ENCODE measurements around the gene GPHN.
"Not testable (repeated sequence)": the region's sequence is repeated elsewhere in the genome, so short reads cannot be mapped to it uniquely, and the experiment has no call there.

Gene GPHN

DNA sequence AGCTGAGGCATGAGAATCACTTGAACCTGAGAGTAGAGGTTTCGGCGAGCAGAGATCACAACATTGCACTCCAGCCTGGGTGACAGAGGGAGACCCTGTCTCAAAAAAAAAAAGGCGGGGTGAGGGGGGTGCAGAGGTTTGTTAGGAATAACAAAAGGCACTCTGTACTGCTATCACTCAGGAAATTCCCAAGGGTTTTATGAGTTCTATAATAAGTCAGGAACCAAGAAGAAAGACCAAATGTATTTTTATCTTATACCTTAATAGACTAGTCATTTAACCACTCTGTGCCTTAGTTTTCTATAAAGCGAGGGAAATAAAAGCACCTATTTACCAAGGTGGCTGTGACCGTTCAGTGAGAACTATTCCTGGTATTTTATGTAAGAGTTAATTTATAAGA lies 319.2 kb downstream of the GPHN start:
- DNase-seq, result no peak

DNA sequence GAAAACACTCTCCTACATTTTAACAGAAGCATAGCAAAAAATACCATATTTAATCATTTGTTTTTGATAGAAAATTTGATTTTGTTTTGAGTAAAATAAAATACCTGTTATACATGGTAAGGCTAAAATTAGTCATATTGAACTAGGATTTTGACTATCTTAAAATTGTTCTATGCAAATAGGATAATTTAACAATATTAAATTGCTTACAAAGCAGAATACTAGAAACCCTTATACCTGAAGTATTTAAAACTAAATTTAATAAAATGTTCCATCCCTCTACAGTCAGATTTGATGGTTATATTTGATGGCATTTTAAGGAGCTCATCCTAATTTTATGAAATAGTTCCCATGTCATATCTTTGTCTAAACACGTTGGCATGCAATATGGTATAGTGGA lies 323.2 kb downstream of the GPHN start:
- no peak for DNase-seq

GRCh38 chr14:66833816-66834215 lies 325.9 kb downstream of the GPHN start:
- no peak for DNase-seq

DNA sequence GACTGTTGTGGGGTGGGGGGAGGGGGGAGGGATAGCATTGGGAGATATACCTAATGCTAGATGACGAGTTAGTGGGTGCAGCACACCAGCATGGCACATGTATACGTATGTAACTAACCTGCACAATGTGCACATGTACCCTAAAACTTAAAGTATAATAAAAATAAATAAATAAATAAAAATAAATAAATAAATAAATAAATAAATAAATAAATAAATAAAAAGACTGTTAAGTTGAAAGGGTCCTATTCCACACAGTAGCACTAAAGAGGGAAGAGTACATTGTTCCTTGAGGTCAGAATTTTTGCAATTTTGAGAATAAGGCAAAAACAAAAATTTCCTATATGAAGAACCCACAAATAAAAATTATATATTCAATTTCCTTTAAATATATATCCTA lies 329.5 kb downstream of the GPHN start:
- DNase-seq, result not testable (repeated sequence)

DNA sequence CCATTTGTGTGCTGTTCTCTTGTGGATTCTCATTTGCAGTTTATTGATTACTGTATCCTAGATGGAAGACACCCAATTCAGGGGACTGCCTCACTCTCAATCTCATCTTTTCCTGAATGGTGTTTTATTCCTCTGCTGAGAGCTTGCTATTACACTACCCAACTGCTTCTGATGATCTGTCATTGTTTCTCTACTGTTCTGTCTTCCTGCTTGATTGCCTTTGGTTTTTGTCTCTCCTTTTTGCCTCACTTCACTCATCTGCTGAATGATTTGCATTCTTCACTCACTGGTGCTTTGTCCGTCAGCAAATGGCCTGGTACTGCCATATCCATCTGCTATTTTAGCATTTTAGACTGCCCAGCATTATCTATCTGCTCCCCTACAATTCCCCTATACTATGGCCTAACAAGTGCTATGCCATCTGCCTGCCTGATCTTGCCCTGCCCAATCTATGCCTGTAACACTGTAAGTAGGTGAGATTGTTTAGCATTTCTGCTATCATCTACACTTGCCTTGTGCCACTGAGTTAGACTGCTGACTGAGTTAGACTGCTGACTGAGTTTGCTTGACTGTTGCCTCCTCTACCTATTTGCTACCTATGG lies 335.1 kb downstream of the GPHN start:
- DNase-seq, result no peak

DNA sequence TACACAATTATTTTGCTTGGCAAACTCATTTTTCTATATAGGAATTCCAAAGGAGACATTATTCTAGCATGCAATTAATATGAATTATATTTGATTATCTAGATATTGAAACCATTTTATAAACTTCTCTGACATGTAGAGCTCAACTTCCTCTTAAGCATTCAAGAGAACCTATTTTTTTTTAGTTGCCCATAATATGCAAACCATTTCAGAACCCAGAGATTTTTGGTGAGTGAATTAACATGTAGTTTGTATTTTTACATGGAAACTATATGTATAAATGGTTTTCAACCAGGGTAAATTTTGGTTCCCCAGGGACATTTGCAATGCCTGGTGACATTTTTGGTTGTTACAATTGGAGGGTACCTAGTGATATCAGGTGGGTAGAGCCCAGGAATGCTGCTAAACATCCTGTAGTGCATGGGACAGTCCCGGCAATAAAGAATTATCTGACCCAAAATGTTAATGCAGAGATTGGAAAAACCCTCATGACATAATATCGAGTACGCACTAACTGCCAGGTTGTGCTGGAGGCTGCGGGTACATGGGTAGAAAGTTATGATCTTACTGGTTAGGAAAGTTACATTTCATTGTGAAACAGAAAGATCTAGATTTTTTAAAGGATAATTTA lies 342.4 kb downstream of the GPHN start:
- no peak for DNase-seq

DNA sequence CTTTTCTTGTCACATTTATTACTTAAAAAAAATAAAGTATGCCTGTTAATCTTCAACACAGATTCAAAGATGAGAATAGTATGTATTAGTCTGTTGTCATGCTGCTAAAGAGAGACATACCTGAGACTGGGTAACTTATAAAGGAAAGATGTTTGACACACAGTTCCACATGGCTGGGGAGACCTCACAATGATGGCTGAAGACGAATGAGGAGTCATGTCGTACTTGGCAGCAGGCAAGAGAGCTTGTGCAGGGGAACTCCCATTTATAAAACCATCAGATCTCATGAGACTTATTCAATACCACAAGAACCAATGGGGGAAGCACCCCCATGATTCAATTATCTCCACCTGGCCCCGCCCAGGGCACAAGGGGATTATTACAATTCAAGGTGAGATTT lies 345.4 kb downstream of the GPHN start:
- DNase-seq, result no peak

GRCh38 chr14:66857867-66858266 lies 349.9 kb downstream of the GPHN start:
- no peak for DNase-seq

GRCh38 chr14:66859063-66859671 lies 351.2 kb downstream of the GPHN start:
- DNase-seq, result no peak

GRCh38 chr14:66881596-66881995 lies 373.6 kb downstream of the GPHN start:
- DNase-seq, result no peak

DNA sequence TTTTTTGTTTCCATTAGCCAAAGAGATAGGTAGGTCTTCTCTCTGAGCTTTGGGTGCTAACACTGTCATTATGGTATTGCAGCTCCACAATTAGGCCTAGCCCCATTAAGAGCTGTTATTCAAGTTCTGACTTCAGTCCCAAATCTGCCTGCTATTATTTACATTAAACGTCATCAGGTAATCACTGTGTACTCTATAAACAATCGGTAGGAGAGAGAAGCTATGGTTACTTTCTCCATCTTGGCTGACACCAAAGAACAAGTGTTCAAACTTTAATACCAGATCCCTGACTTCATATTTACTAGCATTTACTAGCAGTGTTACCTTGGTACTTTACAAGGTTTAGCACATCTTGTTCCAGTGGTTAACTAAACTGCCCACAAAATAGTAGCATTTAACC lies 376.2 kb downstream of the GPHN start:
- no peak for DNase-seq

GRCh38 chr14:66900719-66901118 lies 392.8 kb downstream of the GPHN start:
- DNase-seq, result no peak

DNA sequence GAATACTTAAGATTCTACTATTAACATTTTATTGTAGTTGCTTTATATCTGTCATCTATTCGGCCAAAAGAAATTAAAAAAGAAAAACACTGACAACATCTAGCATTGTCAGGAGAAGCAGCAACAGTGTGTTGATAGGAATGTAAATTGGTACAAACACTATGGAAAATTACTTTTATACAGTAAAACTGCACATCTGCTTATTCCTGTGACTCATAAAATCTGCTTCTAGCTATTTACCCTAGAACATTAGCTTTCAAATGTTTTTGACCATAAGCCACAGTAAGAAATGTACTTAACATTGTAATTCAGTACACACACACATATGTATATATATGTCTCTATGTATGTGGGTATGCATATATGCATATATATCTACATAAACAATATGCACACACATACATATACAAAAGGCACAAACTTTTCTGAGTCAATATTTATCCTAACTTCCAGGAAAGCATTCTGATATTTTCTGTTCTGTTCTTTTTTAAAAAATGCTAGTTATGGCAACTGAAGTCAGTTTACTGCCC lies 402.4 kb downstream of the GPHN start:
- DNase-seq, result no peak

DNA sequence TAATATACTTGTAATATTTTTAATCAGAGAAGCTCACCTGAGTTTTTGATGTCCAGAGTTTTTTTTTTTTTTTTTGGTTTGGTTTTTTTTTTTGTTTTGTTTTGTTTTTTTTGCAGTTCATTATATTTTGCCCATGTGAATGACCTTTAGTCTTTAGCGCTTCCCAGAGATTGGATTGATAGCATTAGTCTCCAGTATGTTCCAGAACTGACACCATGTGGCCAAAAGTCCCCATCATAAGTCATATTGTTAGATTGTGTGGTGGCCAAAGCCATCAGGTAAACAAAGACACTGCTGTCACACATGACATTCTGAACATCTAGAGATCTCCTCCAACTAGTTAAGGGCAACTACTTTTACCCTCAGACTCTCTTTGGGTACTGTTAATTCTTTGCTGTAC lies 408.5 kb downstream of the GPHN start:
- DNase-seq, result no peak

DNA sequence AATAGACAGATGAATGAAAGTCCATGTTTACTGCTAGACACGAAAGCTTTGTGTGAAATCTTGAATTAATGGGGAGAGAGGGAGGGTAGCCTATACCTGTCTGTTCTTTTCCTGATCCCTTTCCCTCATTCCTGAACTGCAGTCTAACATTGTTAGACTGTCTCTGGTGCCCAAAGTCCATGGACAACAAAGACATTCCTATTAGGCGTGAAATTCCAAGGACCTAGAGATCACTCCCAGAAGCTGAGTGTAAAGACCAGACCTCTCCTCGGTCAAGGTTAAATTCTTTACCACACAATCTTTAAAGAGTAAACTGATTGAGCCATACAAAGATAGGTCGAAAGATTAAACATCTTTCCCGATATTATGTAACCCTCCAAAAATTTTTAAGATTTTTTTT lies 410.6 kb downstream of the GPHN start:
- no peak for DNase-seq

GRCh38 chr14:66920196-66920595 lies 412.2 kb downstream of the GPHN start:
- DNase-seq, result no peak

DNA sequence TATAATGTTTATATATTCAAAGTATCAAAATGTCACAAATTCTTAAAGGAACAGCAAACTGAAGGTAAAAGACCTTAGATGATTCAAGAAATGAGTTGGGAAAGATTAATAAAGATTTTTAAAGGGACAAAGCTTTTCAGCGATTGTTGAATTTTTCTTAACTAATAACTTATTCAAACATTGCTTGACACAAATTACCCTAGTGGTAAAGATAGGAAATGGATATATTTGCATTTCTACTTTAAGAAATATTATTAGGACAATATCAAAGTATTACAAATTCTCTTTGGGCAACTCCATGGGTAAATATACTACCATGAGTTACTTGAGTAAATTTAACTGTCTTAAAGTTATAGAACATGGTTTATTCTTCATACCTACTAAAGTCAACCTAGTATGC lies 415.3 kb downstream of the GPHN start:
- DNase-seq, result no peak

GRCh38 chr14:66939409-66939808 lies 431.5 kb downstream of the GPHN start:
- no peak for DNase-seq

DNA sequence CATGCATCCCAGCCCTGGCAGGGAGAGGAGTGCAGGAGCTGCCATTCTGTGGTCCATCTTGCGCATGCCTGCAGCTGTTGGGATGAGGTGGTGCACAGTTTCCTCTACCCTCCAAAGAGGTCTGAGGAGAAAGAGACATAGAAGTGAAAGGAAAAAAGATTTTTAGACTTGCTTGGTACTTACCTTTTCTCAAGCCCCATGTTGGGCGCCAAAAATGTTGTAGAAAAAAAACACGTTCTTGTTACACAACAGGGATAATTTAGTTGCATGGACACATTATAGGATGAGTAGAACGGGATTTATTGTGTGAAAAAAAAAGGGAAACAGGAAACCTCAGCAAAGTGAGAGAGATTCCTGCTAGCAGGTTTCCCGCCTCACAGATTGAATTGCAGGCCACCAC lies 436.9 kb downstream of the GPHN start:
- no peak for DNase-seq

DNA sequence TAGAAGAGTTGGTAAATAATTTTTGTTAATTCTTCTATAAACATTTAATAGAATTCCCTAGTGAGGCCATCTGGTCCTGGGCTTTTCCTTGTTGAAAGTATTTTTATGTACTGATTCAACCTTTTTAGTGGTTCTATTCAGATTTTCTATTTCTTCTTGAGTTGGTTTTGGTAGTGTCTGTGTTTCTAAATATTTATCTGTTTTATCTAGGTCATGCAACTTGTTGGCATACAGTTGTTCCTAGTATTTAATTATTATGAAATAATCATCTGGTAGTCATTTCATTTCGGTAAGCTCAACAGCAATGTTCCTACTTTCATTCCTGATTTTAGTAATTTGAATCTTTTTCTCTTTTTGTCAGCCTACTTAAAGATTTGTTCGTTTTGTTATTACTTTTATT lies 447.2 kb downstream of the GPHN start:
- DNase-seq, result no peak

GRCh38 chr14:66959437-66960050 lies 451.6 kb downstream of the GPHN start:
- DNase-seq, result no peak

GRCh38 chr14:66965831-66966230 lies 457.9 kb downstream of the GPHN start:
- DNase-seq, result no peak

- DNase-seq, result no peak
Measured at GRCh38 chr14:66972469-66972868, 464.5 kb downstream of the GPHN start.

GRCh38 chr14:66974397-66975025 lies 466.6 kb downstream of the GPHN start:
- DNase-seq, result no peak
